ENCODE measurements around the gene LGALS16.

GRCh38 chr19:39679791-39680168, 24.1 kb downstream of the LGALS16 start:
- no peak for TF ChIP-seq POLR2AphosphoS5 (IDR thresholded peaks at IDR 0.05; ENCODE audit: low read depth, low read length)
- no peak for TF ChIP-seq POLR2A (IDR thresholded peaks at IDR 0.05; ENCODE audit: low read depth, low read length)
- no peak for TF ChIP-seq TAF1 (IDR thresholded peaks at IDR 0.05; ENCODE audit: borderline replicate concordance, low read depth, low read length)
